Measurements from ENCODE around the gene ABTB2.

The ABTB2 gene

GRCh38 chr11:34359548-34359891 is 1.7 kb upstream of the ABTB2 start:
- no peak for DNase-seq

DNA sequence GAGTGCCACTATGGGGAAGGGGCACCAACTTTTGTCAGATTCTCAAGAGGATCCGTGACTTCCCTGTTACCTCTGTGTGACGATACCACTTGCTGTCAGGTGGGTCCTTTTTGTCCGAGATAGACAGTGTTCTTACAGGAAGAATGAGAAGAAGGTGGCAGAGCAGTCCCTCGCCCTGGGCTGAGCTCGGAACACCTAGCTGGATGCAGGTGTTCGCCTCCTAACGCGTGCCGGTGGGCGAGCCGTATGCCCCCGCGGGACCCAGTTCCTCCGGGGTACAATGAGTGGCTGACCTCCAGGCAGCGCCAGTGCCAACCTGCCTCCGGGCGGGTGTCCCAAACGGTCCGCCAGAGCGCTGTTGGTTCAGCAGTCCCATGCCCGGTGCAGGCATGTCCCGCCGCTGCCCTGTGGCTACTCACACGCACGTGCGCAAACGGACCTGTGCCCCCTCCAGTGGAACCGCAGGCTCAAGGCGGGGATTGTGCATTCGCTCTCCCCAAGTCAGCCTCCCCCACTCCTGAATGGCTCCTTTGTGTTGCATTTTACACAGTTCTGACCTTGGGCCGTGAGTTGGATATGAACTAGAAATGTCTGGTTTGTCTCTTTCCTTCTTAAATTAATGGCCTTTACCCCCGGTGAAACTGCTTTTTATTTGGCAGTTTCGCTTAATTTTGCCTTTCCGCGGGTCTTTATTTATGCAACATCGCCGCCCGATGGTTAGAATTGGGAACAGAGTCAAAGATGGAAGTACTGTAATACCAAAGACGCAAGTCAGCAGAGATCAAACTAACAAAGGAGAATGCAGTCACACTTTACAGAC is 1.1 kb upstream of the ABTB2 start:
- DNase-seq: peak; percentile 77

GRCh38 chr11:34358258-34358727 is 483 bp upstream of the ABTB2 start:
- DNase-seq: peak; percentile 47

- DNase-seq: peak; percentile 53
These were observed 703 bp downstream of the ABTB2 start for GRCh38 chr11:34356913-34357700.

DNA sequence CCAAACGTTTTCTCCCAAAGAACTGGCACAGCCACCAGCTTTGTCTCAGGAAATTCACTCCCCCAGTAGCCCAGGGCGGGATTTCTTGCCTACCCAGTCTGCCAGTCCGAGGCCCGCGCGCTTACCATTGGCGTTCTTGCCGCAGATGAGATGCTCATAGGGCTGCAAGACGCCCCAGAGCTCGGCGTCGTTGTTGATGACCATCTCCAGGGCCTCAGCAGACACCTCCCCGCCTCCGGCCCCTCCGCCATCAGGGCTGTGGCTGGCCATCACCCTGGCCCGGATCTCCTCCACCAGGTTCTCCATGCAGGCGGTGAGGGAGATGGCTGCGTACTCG is 1.3 kb downstream of the ABTB2 start:
- DNase-seq: no peak

DNA sequence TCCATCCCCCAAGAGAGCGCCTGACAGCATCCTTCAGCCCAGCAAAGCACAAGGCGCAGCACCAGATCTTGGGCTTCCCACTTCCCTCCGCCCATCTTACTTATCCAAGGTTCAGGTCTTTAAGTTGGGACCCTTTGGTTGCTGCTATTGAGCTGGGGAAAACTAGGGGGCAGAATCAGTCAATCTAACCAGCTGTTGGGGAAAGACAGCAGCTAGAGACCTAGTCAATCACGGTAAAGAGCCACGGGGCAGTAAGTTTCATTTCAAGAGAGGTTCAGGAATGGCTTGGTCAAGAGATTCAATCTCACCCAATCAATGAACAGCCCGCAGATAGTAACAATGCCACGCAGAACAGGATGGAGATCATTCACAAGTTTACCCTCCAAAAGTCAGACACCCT is 1.7 kb downstream of the ABTB2 start:
- no peak for DNase-seq

- no peak for DNase-seq
These were observed 2.1 kb downstream of the ABTB2 start for GRCh38 chr11:34355726-34356125.

DNA sequence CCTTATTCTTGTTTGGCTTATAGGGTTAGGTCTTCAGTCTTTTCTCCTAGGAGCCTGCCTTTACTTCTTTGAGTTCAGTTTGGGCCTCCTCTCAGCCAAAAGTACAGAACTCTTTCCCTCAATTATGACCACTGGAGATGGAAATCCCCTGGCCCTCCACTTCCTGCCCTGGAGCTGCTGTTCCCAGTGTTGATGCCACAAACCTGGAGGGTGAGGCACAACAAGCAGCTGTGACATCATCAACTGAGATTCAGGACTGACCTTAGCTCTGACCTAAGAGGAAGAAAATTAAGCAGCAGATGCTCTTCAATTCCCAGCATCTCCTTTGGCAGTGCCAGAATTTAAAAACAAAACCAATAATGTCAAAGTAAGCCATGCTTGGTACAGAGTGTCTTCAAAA is 3.0 kb downstream of the ABTB2 start:
- no peak for DNase-seq

- DNase-seq: no peak
These were observed 3.9 kb downstream of the ABTB2 start for GRCh38 chr11:34353881-34354280.

DNA sequence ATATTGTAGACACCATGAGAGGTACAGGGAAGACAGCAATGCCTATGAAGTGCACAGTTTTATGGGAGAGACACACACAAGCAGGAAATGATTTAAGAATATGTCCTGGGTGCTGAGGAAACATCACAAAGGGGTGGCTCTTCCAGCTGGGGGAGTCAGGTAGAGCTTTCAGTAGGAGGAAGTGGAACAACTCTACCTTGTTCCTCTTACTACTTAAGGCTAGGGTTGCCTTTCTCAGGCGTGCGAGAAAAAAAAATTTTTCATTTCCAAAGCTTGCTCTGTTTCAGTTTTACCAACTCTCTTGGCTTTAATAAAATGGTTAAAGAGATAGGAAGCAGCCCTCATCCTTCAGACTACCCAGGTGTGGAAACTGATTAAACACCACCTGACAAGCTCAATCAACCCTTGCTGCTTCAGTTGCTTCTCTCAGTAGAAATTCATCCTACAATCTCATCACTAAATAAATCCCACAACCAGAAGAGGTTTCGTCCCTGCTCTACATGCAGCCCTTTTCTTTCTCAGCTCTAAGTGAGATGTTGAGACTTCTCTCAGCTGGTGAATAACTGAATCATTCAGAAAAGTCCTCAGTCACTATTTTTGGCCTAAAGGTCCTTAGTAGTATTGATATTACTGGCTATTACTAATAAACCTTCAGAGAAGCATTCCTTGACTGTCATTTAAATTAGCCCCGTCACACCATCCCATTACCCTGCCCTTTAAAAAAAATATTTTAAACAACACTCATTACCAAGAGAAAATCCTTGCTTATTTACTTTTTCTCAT is 5.9 kb downstream of the ABTB2 start:
- no peak for DNase-seq

- no peak for DNase-seq
These were observed 6.8 kb downstream of the ABTB2 start for GRCh38 chr11:34351051-34351450.

DNA sequence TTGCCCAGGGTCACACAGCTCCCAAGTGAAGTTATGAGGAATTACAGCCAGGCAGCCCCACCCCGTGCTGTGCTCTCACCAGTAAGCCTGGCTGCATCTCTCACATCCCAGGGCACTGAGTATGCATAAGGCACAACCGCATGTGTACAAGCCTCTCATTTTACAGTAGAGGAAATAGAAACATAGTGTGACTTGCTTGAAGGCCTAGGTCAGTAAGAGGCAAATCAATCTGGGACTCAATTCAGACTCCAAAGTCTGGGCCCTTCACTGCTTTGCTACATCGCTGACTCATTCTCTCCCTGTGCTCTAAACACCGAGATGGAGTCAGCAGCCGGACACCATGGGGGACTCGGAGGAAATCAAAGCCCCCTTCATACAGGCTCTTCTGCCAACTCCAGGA is 7.9 kb downstream of the ABTB2 start:
- no peak for DNase-seq

DNA sequence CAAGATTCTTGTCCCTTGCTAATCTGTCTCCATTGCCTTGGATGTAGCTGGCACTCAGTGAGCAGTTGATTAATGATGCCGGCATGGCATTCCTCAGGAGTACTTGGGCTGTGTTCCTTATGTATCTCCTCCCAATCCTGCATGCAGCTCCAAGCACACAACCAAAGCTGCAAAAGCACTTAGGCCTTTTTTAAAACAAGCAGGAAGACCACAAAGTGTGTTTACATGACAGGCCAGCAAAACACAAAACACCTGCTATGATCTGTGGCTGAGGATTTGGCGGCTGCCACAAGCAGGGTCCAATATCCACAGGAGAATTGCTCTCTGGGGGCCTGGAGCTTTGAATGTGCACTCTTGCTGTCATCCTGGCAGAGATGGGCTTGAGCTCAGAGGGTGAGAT is 8.9 kb downstream of the ABTB2 start:
- DNase-seq: no peak

- no peak for DNase-seq
These were observed 9.7 kb downstream of the ABTB2 start for GRCh38 chr11:34348096-34348495.

DNA sequence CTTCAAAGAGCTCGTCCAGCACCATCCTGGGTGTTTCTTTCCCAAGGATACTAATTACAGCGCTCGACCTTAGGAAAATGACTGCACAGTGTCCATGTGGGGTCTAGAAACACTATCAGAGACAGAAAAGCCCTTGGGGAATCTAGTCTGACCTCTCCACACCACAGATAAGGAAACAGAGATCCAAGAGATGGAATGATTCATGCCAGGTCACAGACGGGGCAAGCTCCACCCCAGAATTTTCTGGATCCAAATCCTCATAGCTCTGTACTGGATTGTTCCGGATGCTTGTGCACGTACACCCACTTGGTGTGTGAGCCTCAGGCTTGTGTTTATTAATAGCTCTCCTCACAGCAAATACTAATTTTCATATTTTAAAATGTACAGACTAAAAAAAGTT is 11.3 kb downstream of the ABTB2 start:
- DNase-seq: no peak

GRCh38 chr11:34345991-34346480 is 11.8 kb downstream of the ABTB2 start:
- DNase-seq: peak; percentile 45

- DNase-seq: no peak
These were observed 12.3 kb downstream of the ABTB2 start for GRCh38 chr11:34345540-34345876.

DNA sequence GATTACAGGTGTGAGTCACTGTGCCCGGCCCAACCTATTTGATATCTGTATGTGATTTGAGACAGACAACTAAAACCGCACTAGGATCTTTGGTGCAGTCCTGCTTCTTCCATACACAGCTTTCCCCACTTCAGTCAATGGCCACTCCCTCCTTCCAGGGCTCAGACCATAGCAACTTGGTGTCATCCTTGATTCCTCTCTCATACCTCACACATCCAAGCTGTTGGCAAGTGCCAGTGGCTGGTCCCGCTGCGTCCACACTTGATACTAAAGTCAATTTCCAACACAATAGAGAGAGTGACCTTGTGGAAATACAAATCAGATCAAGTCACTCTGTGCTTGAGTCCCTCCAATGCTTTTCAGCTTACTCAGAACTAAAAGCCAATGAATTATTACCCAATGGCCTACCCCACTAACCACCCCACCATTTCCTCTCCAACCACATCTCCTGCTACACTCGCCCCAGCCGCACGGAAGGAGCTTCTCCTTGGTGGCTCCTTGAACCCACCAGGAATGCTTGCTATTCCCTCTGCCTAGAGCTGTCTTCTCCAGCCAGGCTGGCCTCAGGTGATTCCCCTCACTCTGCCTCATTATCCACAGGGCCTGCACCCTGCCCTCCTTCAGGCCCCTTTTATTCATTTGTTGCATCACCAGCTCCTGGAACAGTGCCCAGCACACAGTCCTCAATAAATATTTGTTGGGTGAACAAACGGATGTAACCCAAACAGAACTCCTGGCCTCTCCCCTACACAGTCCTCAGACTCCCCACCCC is 12.9 kb downstream of the ABTB2 start:
- peak; percentile 94 for DNase-seq

DNA sequence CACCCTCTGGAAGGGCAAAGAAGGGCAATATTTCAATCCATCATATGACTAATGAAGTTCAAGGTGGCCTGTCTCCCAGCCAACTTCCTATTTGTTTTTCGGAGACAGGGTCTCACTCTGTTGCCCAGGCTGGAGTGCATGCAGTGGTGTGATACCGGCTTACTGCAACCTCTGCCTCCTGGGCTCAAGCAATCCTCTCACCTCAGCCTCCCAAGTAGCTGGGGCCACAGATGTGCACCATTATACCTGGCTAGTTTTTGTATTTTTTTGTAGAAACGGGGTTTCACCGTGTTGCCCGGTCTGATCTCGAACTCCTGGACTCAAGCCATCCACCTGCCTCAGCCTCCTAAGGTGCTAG is 13.4 kb downstream of the ABTB2 start:
- DNase-seq: no peak

DNA sequence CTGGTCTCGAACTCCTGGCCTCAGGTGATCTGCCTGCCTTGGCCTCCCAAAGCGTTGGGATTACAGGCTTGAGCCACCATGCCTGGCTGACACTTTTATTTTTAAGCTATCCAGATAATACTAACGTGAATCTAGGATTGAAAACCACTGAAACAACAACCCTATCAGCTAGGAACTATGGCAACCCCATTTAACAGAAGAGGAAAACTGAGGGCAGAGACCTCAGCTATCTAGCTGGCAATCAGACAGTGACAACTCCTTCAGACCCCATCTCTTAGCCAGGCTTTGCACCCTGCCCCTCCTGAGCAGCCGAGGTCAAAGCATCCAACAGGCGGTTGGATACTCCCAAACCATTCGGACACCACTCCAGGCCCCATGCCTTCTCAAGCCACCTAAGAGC is 14.1 kb downstream of the ABTB2 start:
- DNase-seq: no peak

- peak; percentile 98 for DNase-seq
These were observed 14.7 kb downstream of the ABTB2 start for GRCh38 chr11:34343153-34343552.

- DNase-seq: peak; percentile 87
These were observed 15.8 kb downstream of the ABTB2 start for GRCh38 chr11:34341931-34342533.

Data from fibroblast of skin of right quadriceps (primary cell).